ENCODE measurements around the gene HAUS2. TPM values are rescaled to one million over a fixed set of nuclear protein-coding genes. Genes with fewer than 3 reads are reported as not detected.

The HAUS2 gene
- total and polyA plus RNA-seq, 2 of the 4 experiments (the other 2 are of a cell fraction), result 18.4 to 22.4 TPM

- Histone ChIP-seq H4K8ac (ENCODE audit: low read depth in 2 of 2, low read length in 2 of 2) (no peak overlapping the region), H3K14ac (replicated peaks; ENCODE audit: low read depth, low read length) (no peak overlapping the region), H2AK9ac (replicated peaks; ENCODE audit: low read depth, low read length, poor library complexity) (no peak overlapping the region), H3K4me2 (ENCODE audit: low read depth, low read length) (no peak overlapping the region), H3K56ac (ENCODE audit: extremely low read depth, insufficient read depth, low read length) (no peak overlapping the region), H3K79me1 (ENCODE audit: low read depth in 1 of 2, low read length in 2 of 2) (peaks cover 6 to 30% of the 10 kb centered on the region in 2 experiments; a peak in 3 of 4 replicates), H3K4me1 (ENCODE audit: control insufficient read depth, insufficient read depth, low read length) (peaks cover 11% of the 10 kb centered on the region), H3K36me3 (ENCODE audit: control insufficient read depth, insufficient read depth, low read length) (no peaks in the 10 kb centered on the region), H2BK5ac (ENCODE audit: low read depth, low read length, poor library complexity, severe bottlenecking) (no peak overlapping the region), H2AK5ac (ENCODE audit: low read depth, low read length) (no peak overlapping the region), H3K9me1 (ENCODE audit: insufficient read depth, low read length) (peaks cover 7% of the 10 kb centered on the region), H3K4me3 (ENCODE audit: insufficient read depth, low read depth, low read length) (no peak overlapping the region), H3K27ac (ENCODE audit: insufficient read depth, low read length) (no peak overlapping the region), H3K9ac (ENCODE audit: low read depth, low read length) (no peak overlapping the region), H4K91ac (ENCODE audit: insufficient read depth, low read depth, low read length) (no peak overlapping the region), H3K23ac (ENCODE audit: low read depth, low read length) (0 out of 2 replicates have a peak overlapping the region, but pooled peaks have one; percentile 6), H3K27me3 (ENCODE audit: control insufficient read depth, insufficient read depth, low read length) (no peaks in the 10 kb centered on the region), H3K4ac (ENCODE audit: low read depth, low read length) (no peak overlapping the region), H3K18ac (ENCODE audit: low read depth, low read length) (no peak overlapping the region), H4K5ac (ENCODE audit: low read depth, low read length) (no peak overlapping the region), H2BK15ac (ENCODE audit: low read depth, low read length) (no peak overlapping the region), H3K9me3 (ENCODE audit: control insufficient read depth, insufficient read depth, low read length) (no peaks in the 10 kb centered on the region), H4K20me1 (ENCODE audit: insufficient read depth, low read length) (no peaks in the 10 kb centered on the region), H2BK20ac (ENCODE audit: low read depth, low read length) (no peak overlapping the region), H2BK120ac (ENCODE audit: low read depth, low read length) (no peak overlapping the region), H2AFZ (replicated peaks; ENCODE audit: low read length, poor library complexity) (no peak overlapping the region)
- ATAC-seq (ENCODE audit: low read depth) (no peak), DNase-seq (peak; percentile 21)
- in situ Hi-C loops (cut with MboI; ENCODE audit: low sequenced_read_pairs), result no loop called here
- CTCF ChIA-PET, result interaction anchor here (1.1 to 2.1 kb wide), 2 partner anchors 12 to 18 kb away, joined by 3 to 5 read pairs; partner anchors contain the start of gene STARD9
- WGBS, 2 experiments (ENCODE audit: extremely low coverage in 2 of 2, insufficient read length in 1 of 2), result 60% methylated on average over 2 of the region's 4 CpGs; no CpG with 5 or more reads in 1 of the 2 experiments
- TF ChIP-seq CTCF (conservative IDR thresholded peaks at IDR 0.05; ENCODE audit: low read depth, low read length) (no peak), FOS (IDR thresholded peaks at IDR 0.05; ENCODE audit: low read depth, low read length) (no peak), NFE2L2 (IDR thresholded peaks at IDR 0.05; ENCODE audit: low read depth, low read length) (no peak), MAFK (IDR thresholded peaks at IDR 0.05; ENCODE audit: low read depth, low read length) (no peak), RFX5 (IDR thresholded peaks at IDR 0.05; ENCODE audit: low read depth, low read length) (no peak), SMC3 (IDR thresholded peaks at IDR 0.05; ENCODE audit: low read depth, low read length) (no peak), RAD21 (IDR thresholded peaks at IDR 0.05; ENCODE audit: low read length) (no peak), POLR2A (IDR thresholded peaks at IDR 0.05; ENCODE audit: low read depth, low read length) (no peak), CEBPB (IDR thresholded peaks at IDR 0.05; ENCODE audit: low read depth, low read length) (no peak), USF2 (IDR thresholded peaks at IDR 0.05; ENCODE audit: low read depth, low read length) (no peak), MAZ (IDR thresholded peaks at IDR 0.05; ENCODE audit: borderline replicate concordance, low read depth, low read length) (no peak), ELK1 (IDR thresholded peaks at IDR 0.05; ENCODE audit: borderline replicate concordance, low read depth, low read length) (no peak), CHD1 (IDR thresholded peaks at IDR 0.05; ENCODE audit: low read depth, low read length) (no peak)
- POLR2A ChIA-PET (ENCODE audit: unreplicated experiment), result interaction anchor here (0.7 kb wide), 1 partner anchor 336 kb away, joined by 5 read pairs; no protein-coding TSS in a partner anchor
- dilution Hi-C loops (cut with HindIII; ENCODE audit: low sequenced_read_pairs, unreplicated experiment), result no loop called here
- BruUV-seq (replicated peaks), result no TSS peak
- intact Hi-C loops (cut with micrococcal nuclease), result no loop called here
These were observed 44.5 kb downstream of the HAUS2 start for GRCh38 chr15:42593143-42593542.

All from IMR-90 (cell line).